Lower leg skin (tissue), 4 donors: ENCODE data around the gene PARK7. TPM values are rescaled to one million over a fixed set of nuclear protein-coding genes. Genes with fewer than 3 reads are reported as not detected.

ENCODE experiments used
- DNase-seq, 2 donors: peaks; one replicate each; pipeline ENCODE4 v3.0.0-alpha.2; 2019; ENCODE audit warnings: low spot score in 2 of 2
- H3K4me3 ChIP-seq: fragments of 200-600 bp; sonication (generic); 2 replicates; pipeline ENCODE4 v1.5.1; 2017; ENCODE audit warnings: mild to moderate bottlenecking, low read depth; ENCODE audit not compliant: poor library complexity, severe bottlenecking
- CTCF ChIP-seq, 3 donors: fragments of 450-650 bp; IDR thresholded peaks; one replicate each; pipeline ENCODE4 v1.5.1; 2016; ENCODE audit warnings: antibody characterized with exemption in 3 of 3, mild to moderate bottlenecking in 3 of 3, moderate library complexity in 2 of 3
- POLR2A ChIP-seq, 2 donors: fragments of 450-650 bp; IDR thresholded peaks; one replicate each; pipeline ENCODE4 v1.6.1; 2016 to 2017; ENCODE audit warnings: antibody characterized with exemption in 2 of 2, mild to moderate bottlenecking in 1 of 2, moderate library complexity in 1 of 2
- WGBS, 2 donors: methylation state at CpG; one replicate each; pipeline ENCODE4 v1.1.5; 2018; 5-methylcytosine and 5-hydroxymethylcytosine counted together
- intact Hi-C: fragments of 100-400 bp; cut with DNase I; formaldehyde crosslinking; loops from one replicate; pipeline ENCODE4 v1.15.0; 2023; ENCODE audit warnings: low total_unique reads
- total RNA-seq, 4 donors: library from RNA; depleted of rRNA; stranded (reverse); fragments of >200 nt; gene quantifications; one replicate each; pipeline ENCODE4 v1.1.0, GENCODE V29; 2016

Gene PARK7
- total RNA-seq, 4 donors from 2014 or later, result 74.8 to 94.0 (median 87.8) TPM

- 78 to 84% methylated on average over 15 of the region's 15 CpGs for WGBS, 2 donors
- no peak for DNase-seq
- intact Hi-C loops, result no loop called here
- TF ChIP-seq POLR2A (IDR thresholded peaks at IDR 0.05) (no peak), CTCF (IDR thresholded peaks at IDR 0.05) (no peak)
- no peak overlapping the region for H3K4me3 ChIP-seq
Measured at GRCh38 chr1:7930645-7931445, 30.7 kb upstream of the PARK7 start.

- no peak overlapping the region for H3K4me3 ChIP-seq
- intact Hi-C loops, result no loop called here
- 71 to 82% methylated on average over 2 of the region's 2 CpGs for WGBS, 2 donors
- DNase-seq, result no peak
- TF ChIP-seq POLR2A (IDR thresholded peaks at IDR 0.05) (no peak), CTCF (IDR thresholded peaks at IDR 0.05) (no peak)
Measured at GRCh38 chr1:7931446-7931812, 30.1 kb upstream of the PARK7 start.

GRCh38 chr1:7932524-7933138 lies 28.9 kb upstream of the PARK7 start:
- no peak overlapping the region for H3K4me3 ChIP-seq
- intact Hi-C loops, result no loop called here
- WGBS, 2 donors, result 73 to 81% methylated on average over 15 of the region's 15 CpGs
- DNase-seq, result no peak
- TF ChIP-seq CTCF (IDR thresholded peaks at IDR 0.05) (no peak), POLR2A (IDR thresholded peaks at IDR 0.05) (no peak)

- no peak for TF ChIP-seq POLR2A (IDR thresholded peaks at IDR 0.05)
- no peak for TF ChIP-seq CTCF (IDR thresholded peaks at IDR 0.05)
- intact Hi-C loops, result no loop called here
- 42 to 51% methylated on average over 3 of the region's 3 CpGs for WGBS, 2 donors
- no peak overlapping the region for H3K4me3 ChIP-seq
- no peak for DNase-seq
Measured at GRCh38 chr1:7938070-7938469, 23.4 kb upstream of the PARK7 start.

- intact Hi-C loops, result no loop called here
- 61 to 71% methylated on average over 3 of the region's 3 CpGs for WGBS, 2 donors
- DNase-seq, result no peak
- no peak for TF ChIP-seq CTCF (IDR thresholded peaks at IDR 0.05)
- no peak for TF ChIP-seq POLR2A (IDR thresholded peaks at IDR 0.05)
- no peak overlapping the region for H3K4me3 ChIP-seq
Measured at GRCh38 chr1:7940034-7940433, 21.5 kb upstream of the PARK7 start.
